H1 (cell line): ENCODE data around the gene IFRD1. TPM values are rescaled to one million over a fixed set of nuclear protein-coding genes. Genes with fewer than 3 reads are reported as not detected.

Experiments
- CTCF ChIA-PET: fragments of 300-600 bp; sonication (Branson Sonifier 250); formaldehyde crosslinking; loops from one replicate; lab custom pipeline; 2021; ENCODE audit not compliant: partially characterized antibody; lab: Charles Lee
- POLR2A ChIA-PET: fragments of 300-600 bp; sonication (Branson Sonifier 250); formaldehyde crosslinking; loops from one replicate; lab custom pipeline; 2021; ENCODE audit warnings: inconsistent platforms; ENCODE audit not compliant: partially characterized antibody; lab: Charles Lee
- DNase-seq, 2 experiments: peaks; one replicate each; pipeline versions ENCODE4 v3.0.0 to v3.0.0-alpha.2; 2010 to 2022; ENCODE audit warnings: low spot score in 2 of 2, low read depth in 1 of 2, mixed read lengths in 1 of 2
- FAIRE-seq: peaks from 2 replicates; lab custom pipeline; 2011; peaks lifted over from hg19 to GRCh38; lab: Jason Lieb, UNC
- H2AFZ ChIP-seq: 2 replicates; pipeline ENCODE4 v1.8.1; 2012; ENCODE audit warnings: low read length, inconsistent platforms
- H2AK5ac ChIP-seq: 2 replicates; pipeline ENCODE4 v1.6.1; 2013; ENCODE audit warnings: low read depth, low read length
- H2BK120ac ChIP-seq: replicated peaks from 2 replicates; pipeline ENCODE3; 2013; ENCODE audit warnings: low read depth, low read length, inconsistent platforms
- H2BK12ac ChIP-seq: 2 replicates; pipeline ENCODE4 v1.6.1; 2013; ENCODE audit warnings: low read depth, low read length
- H2BK15ac ChIP-seq: 2 replicates; pipeline ENCODE4 v1.6.1; 2013; ENCODE audit warnings: low read length
- H2BK20ac ChIP-seq: 2 replicates; pipeline ENCODE4 v1.6.1; 2013; ENCODE audit warnings: low read length
- H2BK5ac ChIP-seq: 2 replicates; pipeline ENCODE4 v1.6.1; 2013; ENCODE audit warnings: low read depth, low read length
- H3K14ac ChIP-seq: 2 replicates; pipeline ENCODE4 v1.6.1; 2013; ENCODE audit warnings: inconsistent platforms; ENCODE audit not compliant: insufficient read length
- H3K18ac ChIP-seq: 2 replicates; pipeline ENCODE4 v1.6.1; 2013; ENCODE audit warnings: low read length; ENCODE audit errors: extremely low read depth
- H3K23ac ChIP-seq: 2 replicates; pipeline ENCODE4 v1.6.1; 2013; ENCODE audit warnings: inconsistent platforms; ENCODE audit not compliant: insufficient read length
- H3K23me2 ChIP-seq: 2 replicates; pipeline ENCODE4 v1.6.1; 2013; ENCODE audit warnings: low read depth, low read length
- H3K27ac ChIP-seq: 2 replicates; pipeline ENCODE4 v1.6.1; 2011; ENCODE audit warnings: low read depth, low read length, inconsistent platforms
- H3K27me3 ChIP-seq, 4 experiments: replicated peaks in 1 of 4; 1 replicate in 1 of 4; 2 replicates in 3 of 4; pipeline versions ENCODE4 v1.6.1 to v1.8.1; 2011 to 2013; ENCODE audit warnings: low read length in 3 of 4, mild to moderate bottlenecking in 3 of 4, inconsistent platforms in 2 of 4, mixed read lengths in 2 of 4, moderate library complexity in 1 of 4; ENCODE audit not compliant: control insufficient read depth in 3 of 4, insufficient read depth in 3 of 4; ENCODE audit errors: extremely low read depth in 1 of 4
- H3K36me3 ChIP-seq, 4 experiments: 2 replicates each; pipeline versions ENCODE4 v1.6.1 to v1.8.1; 2011 to 2013; ENCODE audit warnings: mild to moderate bottlenecking in 4 of 4, low read length in 3 of 4, moderate library complexity in 2 of 4, control low read depth in 1 of 4, inconsistent platforms in 1 of 4; ENCODE audit not compliant: insufficient read depth in 4 of 4, control insufficient read depth in 2 of 4
- H3K4ac ChIP-seq: replicated peaks from 2 replicates; pipeline ENCODE3; 2013; ENCODE audit warnings: low read length, low read depth, mixed read lengths, inconsistent platforms; ENCODE audit not compliant: insufficient read length
- H3K4me1 ChIP-seq, 4 experiments: replicated peaks in 1 of 4; 1 replicate in 1 of 4; 2 replicates in 3 of 4; pipeline versions ENCODE4 v1.6.1 to v1.8.1; 2011 to 2013; ENCODE audit warnings: low read length in 3 of 4, inconsistent platforms in 2 of 4, mixed read lengths in 1 of 4; ENCODE audit not compliant: insufficient read depth in 4 of 4, control insufficient read depth in 3 of 4
- H3K4me2 ChIP-seq, 2 experiments: 2 replicates each; pipeline versions ENCODE4 v1.6.1 to v1.8.1; 2011 to 2013; ENCODE audit warnings: low read depth in 2 of 2, low read length in 2 of 2, control low read depth in 1 of 2, inconsistent platforms in 1 of 2, mild to moderate bottlenecking in 1 of 2; ENCODE audit not compliant: insufficient read depth in 1 of 2
- H3K4me3 ChIP-seq, 4 experiments: fragments of 200-600, 300-600 bp in 1 of 4; sonication (generic), shearing (Covaris generic), sonication (Bioruptor Twin) in 1 of 4; 2 replicates each; pipeline versions ENCODE4 v1.5.1 to v1.8.1; 2011 to 2016; ENCODE audit warnings: low read length in 4 of 4, low read depth in 3 of 4, control low read depth in 2 of 4, inconsistent platforms in 2 of 4, mild to moderate bottlenecking in 2 of 4, mixed read lengths in 1 of 4, moderate library complexity in 1 of 4; ENCODE audit not compliant: insufficient read depth in 2 of 4; ENCODE audit errors: extremely low read depth in 1 of 4
- H3K56ac ChIP-seq: replicated peaks from 2 replicates; pipeline ENCODE3; 2013; ENCODE audit warnings: low read depth, mild to moderate bottlenecking, mixed read lengths, low read length, inconsistent platforms; ENCODE audit not compliant: insufficient read length
- H3K79me1 ChIP-seq: 2 replicates; pipeline ENCODE4 v1.6.1; 2013; ENCODE audit warnings: low read depth, low read length, control low read depth
- H3K79me2 ChIP-seq, 2 experiments: 2 replicates each; pipeline versions ENCODE4 v1.6.1 to v1.8.1; 2012 to 2013; ENCODE audit warnings: low read length in 2 of 2, mild to moderate bottlenecking in 2 of 2, inconsistent platforms in 1 of 2; ENCODE audit not compliant: insufficient read depth in 2 of 2, control insufficient read depth in 1 of 2
- H3K9ac ChIP-seq, 4 experiments: replicated peaks in 1 of 4; 1 replicate in 1 of 4; 2 replicates in 3 of 4; pipeline versions ENCODE4 v1.6.1 to v1.8.1; 2011 to 2013; ENCODE audit warnings: low read depth in 3 of 4, low read length in 3 of 4, control low read depth in 2 of 4, mild to moderate bottlenecking in 2 of 4, moderate library complexity in 2 of 4, inconsistent platforms in 1 of 4; ENCODE audit errors: extremely low read depth in 1 of 4
- H3K9me3 ChIP-seq, 2 experiments: 2 replicates each; pipeline versions ENCODE4 v1.6.1 to v1.8.1; 2012 to 2013; ENCODE audit warnings: mild to moderate bottlenecking in 2 of 2, moderate library complexity in 2 of 2, control low read depth in 1 of 2, inconsistent platforms in 1 of 2, low read depth in 1 of 2, low read length in 1 of 2, mixed read lengths in 1 of 2; ENCODE audit not compliant: insufficient read depth in 2 of 2
- H4K20me1 ChIP-seq, 2 experiments: replicated peaks in 1 of 2; 2 replicates each; pipeline versions ENCODE3 to v1.8.1; 2011 to 2013; ENCODE audit warnings: inconsistent platforms in 2 of 2, low read length in 2 of 2, mild to moderate bottlenecking in 1 of 2; ENCODE audit not compliant: insufficient read depth in 2 of 2, control insufficient read depth in 1 of 2
- H4K5ac ChIP-seq: 2 replicates; pipeline ENCODE4 v1.6.1; 2013; ENCODE audit warnings: low read length, low read depth, mixed read lengths, inconsistent platforms; ENCODE audit not compliant: insufficient read length
- H4K8ac ChIP-seq: 2 replicates; pipeline ENCODE4 v1.8.0; 2013; ENCODE audit warnings: mild to moderate bottlenecking, moderate library complexity, low read length, inconsistent platforms; ENCODE audit not compliant: insufficient read depth; ENCODE audit errors: extremely low read depth
- H4K91ac ChIP-seq: replicated peaks from 2 replicates; pipeline ENCODE3; 2013; ENCODE audit warnings: low read length, mixed read lengths, inconsistent platforms; ENCODE audit not compliant: insufficient read length
- ASH2L ChIP-seq: fragments of 200-600, 300-600 bp; sonication (generic); IDR thresholded peaks from one replicate; pipeline ENCODE4 v1.7.1; 2017; ENCODE audit warnings: low read length
- CEBPB ChIP-seq: IDR thresholded peaks from 2 replicates; pipeline ENCODE4 v1.6.1; 2012; ENCODE audit warnings: low read depth, low read length
- EGR1 ChIP-seq: IDR thresholded peaks from 2 replicates; pipeline ENCODE4 v1.6.1; 2011; ENCODE audit warnings: low read depth, low read length, borderline replicate concordance
- MAFK ChIP-seq: IDR thresholded peaks from 2 replicates; pipeline ENCODE4 v1.6.1; 2012; ENCODE audit warnings: low read depth, mild to moderate bottlenecking, improper control_type of control experiment, low read length
- MAX ChIP-seq: IDR thresholded peaks from 2 replicates; pipeline ENCODE4 v1.6.1; 2012; ENCODE audit warnings: inconsistent platforms
- SIN3A ChIP-seq, 2 experiments: IDR thresholded peaks in 1 of 2; conservative IDR thresholded peaks in 1 of 2; 2 replicates each; pipeline ENCODE4 v1.6.1; 2011 to 2012; ENCODE audit warnings: low read length in 2 of 2, improper control_type of control experiment in 1 of 2, low read depth in 1 of 2, mild to moderate bottlenecking in 1 of 2
- SP2 ChIP-seq: IDR thresholded peaks from 2 replicates; pipeline ENCODE4 v1.6.1; 2012; ENCODE audit warnings: mild to moderate bottlenecking, low read length, inconsistent platforms
- whole genome bisulfite sequencing, 2 experiments: shearing (Covaris generic) in 1 of 2; methylation state at CpG; one replicate each; pipeline versions ENCODE4 v1.1.6 to v1.1.7; 2013 to 2015; ENCODE audit warnings: low lambda C conversion rate in 2 of 2, mixed read lengths in 2 of 2, inconsistent platforms in 1 of 2, low coverage in 1 of 2, missing lambda C conversion rate in 1 of 2; ENCODE audit not compliant: insufficient replicate concordance in 2 of 2, insufficient coverage in 1 of 2, insufficient read length in 1 of 2; ENCODE audit errors: extremely low coverage in 1 of 2, missing lambda C conversion rate in 1 of 2; 5-methylcytosine and 5-hydroxymethylcytosine counted together
- polyA plus RNA-seq, 7 experiments: library from polyadenylated mRNA; depleted of rRNA in 3 of 7; stranded (reverse) in 5 of 7; unstranded in 2 of 7; fragments of >200 nt in 5 of 7; fragments of 200-250 nt in 2 of 7; gene quantifications; 1 replicate in 5 of 7; 2 replicates in 1 of 7; 4 replicates in 1 of 7; pipeline versions ENCODE4 v1.2.1 to v1.2.3, GENCODE V29; 2011 to 2013; ENCODE audit warnings: missing spikeins in 2 of 7, mixed read lengths in 2 of 7
- total RNA-seq: library from RNA; stranded (reverse); fragmentation: NEBNext Ultra II Directional; extraction: Animal tissue kit (Norgen Biotek cat#: 25700); gene quantifications from 2 replicates; pipeline ENCODE4 v1.2.1, GENCODE V29; 2021
- TF ChIP-seq, protein P1 (sequence below): IDR thresholded peaks from 2 replicates; pipeline ENCODE4 v1.6.1; 2012; ENCODE audit warnings: low read length, inconsistent platforms
- TF ChIP-seq, protein P2 (sequence below): IDR thresholded peaks from 2 replicates; pipeline ENCODE4 v1.6.1; 2011; ENCODE audit warnings: low read depth, mild to moderate bottlenecking, low read length; ENCODE audit not compliant: insufficient read depth

Gene IFRD1
- total and polyA plus RNA-seq, 2 of the 8 experiments (the other 6 are each of a cell fraction or from before 2014, with no cell fraction given) = 23.0 to 50.4 TPM

- no peak overlapping the region for H3K23ac ChIP-seq
- TF ChIP-seq MAX = no peak
- no peak for TF ChIP-seq SP2
- TF ChIP-seq, protein P1, sequence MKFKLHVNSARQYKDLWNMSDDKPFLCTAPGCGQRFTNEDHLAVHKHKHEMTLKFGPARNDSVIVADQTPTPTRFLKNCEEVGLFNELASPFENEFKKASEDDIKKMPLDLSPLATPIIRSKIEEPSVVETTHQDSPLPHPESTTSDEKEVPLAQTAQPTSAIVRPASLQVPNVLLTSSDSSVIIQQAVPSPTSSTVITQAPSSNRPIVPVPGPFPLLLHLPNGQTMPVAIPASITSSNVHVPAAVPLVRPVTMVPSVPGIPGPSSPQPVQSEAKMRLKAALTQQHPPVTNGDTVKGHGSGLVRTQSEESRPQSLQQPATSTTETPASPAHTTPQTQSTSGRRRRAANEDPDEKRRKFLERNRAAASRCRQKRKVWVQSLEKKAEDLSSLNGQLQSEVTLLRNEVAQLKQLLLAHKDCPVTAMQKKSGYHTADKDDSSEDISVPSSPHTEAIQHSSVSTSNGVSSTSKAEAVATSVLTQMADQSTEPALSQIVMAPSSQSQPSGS = no peak
- TF ChIP-seq ASH2L = no peak
- no peak for TF ChIP-seq SIN3A (conservative IDR thresholded peaks at IDR 0.05 in 1 of 2, IDR thresholded peaks at IDR 0.05 in 1 of 2; ENCODE audit: low read depth in 1 of 2, low read length in 2 of 2)
- no peak for TF ChIP-seq MAFK
- no peak for TF ChIP-seq EGR1
- TF ChIP-seq, protein P2, sequence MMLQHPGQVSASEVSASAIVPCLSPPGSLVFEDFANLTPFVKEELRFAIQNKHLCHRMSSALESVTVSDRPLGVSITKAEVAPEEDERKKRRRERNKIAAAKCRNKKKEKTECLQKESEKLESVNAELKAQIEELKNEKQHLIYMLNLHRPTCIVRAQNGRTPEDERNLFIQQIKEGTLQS = no peak
- TF ChIP-seq CEBPB = no peak
Observed at GRCh38 chr7:112521942-112522341, 71.7 kb downstream of the IFRD1 start.

More at GRCh38 chr7:112521942-112522341, 71.7 kb downstream of the IFRD1 start:
- Histone ChIP-seq H3K56ac (no peak overlapping the region), H2BK120ac (no peak overlapping the region), H3K4me3 (no peak overlapping the region), H3K23me2 (no peaks in the 10 kb centered on the region), H3K18ac (no peak overlapping the region), H2AFZ (no peak overlapping the region), H3K79me2 (no peaks in the 10 kb centered on the region), H2BK15ac (no peak overlapping the region), H2BK5ac (no peak overlapping the region), H3K27me3 (no peaks in the 10 kb centered on the region), H3K9ac (no peak overlapping the region), H3K4me2 (no peak overlapping the region), H3K79me1 (no peaks in the 10 kb centered on the region), H4K8ac (no peak overlapping the region), H3K36me3 (no peaks in the 10 kb centered on the region), H4K20me1 (no peaks in the 10 kb centered on the region), H3K14ac (no peak overlapping the region), H3K27ac (no peak overlapping the region), H3K4ac (no peak overlapping the region), H4K91ac (no peak overlapping the region), H3K9me3 (no peaks in the 10 kb centered on the region), H2BK12ac (no peak overlapping the region), H2AK5ac (no peak overlapping the region), H3K4me1 (no peaks in the 10 kb centered on the region), H4K5ac (no peak overlapping the region), H2BK20ac (no peak overlapping the region)
- POLR2A ChIA-PET = no interaction called here
- 91% methylated on average over 3 of the region's 3 CpGs; no CpG with 5 or more reads in 1 of the 2 experiments for WGBS, 2 experiments
- FAIRE-seq (no peak), DNase-seq (no peak)
- CTCF ChIA-PET = no interaction called here
